Measurements from ENCODE around the gene SSTR1.

GRCh38 chr14:38205949-38206665 lies 1.6 kb upstream of the SSTR1 start:
- TF ChIP-seq CTCF (IDR thresholded peaks at IDR 0.05) (no peak), EZH2 (IDR thresholded peaks at IDR 0.05) (no peak)
